Erythroblast (primary cell): ENCODE results near the gene LARGE1.

Experiments used
- GATA1 ChIP-seq: IDR thresholded peaks from 2 replicates; pipeline ENCODE4 v1.6.1; 2011; ENCODE audit warnings: low read depth, mild to moderate bottlenecking, control low read depth, low read length, moderate library complexity
- POLR2A ChIP-seq: IDR thresholded peaks from 2 replicates; pipeline ENCODE4 v1.6.1; 2011; ENCODE audit warnings: mild to moderate bottlenecking, low read length

DNA sequence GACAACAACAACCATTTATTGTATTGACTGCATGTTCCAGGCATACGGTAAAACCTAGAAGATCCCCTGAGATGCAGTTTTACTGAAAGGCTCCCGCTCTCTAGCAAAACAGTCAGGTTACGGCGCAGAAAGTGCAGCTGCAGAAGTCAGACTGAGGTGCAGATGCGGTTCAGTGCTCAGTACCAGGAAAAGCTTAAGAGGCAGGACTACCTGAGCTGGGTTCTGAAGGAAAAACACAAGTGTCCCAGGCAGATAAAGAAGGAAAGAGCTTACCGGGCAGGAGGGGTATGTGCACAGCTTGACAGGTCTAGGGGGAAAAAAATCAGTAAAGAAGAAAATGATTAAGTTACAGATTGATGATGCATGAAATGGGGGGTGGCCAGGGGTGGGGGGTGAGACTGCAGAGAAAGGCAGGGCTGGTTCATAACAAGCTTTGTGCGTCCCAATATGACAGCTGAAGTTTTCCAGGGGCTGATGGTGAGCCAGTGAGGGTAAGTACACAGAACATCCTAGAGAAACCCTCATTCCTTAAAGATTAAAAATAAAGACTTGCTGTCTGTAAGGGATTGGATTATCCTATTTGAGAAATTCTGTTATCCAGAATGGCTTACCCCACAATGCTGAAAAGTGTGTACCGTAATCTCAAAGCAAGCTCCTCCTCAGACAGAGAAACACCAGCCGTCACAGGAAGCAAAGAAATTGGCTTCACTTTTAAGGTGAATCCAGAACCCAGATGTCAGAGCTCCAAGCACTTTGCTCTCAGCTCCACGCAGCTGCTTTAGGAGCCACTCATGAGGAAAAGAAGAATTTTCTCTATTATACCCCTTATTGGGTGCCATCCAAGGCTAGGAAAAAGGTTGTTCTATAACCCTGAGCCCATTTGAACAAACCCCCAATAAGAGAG is 11.9 kb downstream of the LARGE1 start:
- TF ChIP-seq POLR2A (no peak), GATA1 (no peak)
